Glomerular visceral epithelial cell (primary cell): ENCODE data around the gene GTF2A2.

Experiments used
- DNase-seq: peaks from one replicate; pipeline ENCODE4 v3.0.0-alpha.2; 2016; ENCODE audit errors: extremely low spot score

GTF2A2 gene

DNA sequence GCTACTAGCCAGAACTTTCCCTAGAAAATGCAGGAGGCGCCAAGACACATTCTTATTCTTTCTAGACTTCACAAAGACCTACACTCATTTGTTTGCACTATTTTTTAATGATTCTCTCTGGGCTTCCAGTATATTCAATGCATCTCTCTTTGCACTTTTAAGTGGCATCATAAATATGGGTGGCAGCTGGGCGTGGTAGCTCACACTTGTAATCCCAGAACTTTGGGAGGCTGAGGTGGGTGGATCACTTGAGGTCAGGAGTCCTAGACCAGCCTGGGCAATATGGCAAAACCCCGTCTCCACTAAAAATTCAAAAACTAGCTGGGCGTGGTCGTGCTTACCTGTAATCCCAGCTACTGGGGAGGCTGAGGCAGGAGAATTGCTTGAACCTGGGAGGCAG, 51.3 kb downstream of the GTF2A2 start:
- no peak for DNase-seq

DNA sequence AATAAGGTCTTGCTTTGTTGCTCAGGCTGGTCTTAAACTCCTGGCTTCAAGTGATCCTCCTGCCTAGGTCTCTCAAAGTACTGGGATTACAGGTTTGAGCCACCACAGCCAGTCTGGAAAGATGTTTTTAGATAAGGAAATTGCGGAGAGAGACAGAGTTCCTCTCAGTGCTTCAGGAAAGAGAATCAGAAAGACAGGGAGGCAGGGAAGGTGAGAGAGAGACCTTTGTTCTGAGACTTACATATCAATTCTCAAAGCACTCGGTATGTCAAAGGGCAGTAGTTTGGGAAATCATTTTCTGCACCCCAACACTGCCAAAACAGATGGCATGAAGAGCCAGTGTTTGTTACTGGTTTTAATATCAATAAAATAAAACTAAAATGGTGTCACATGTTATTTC, 58.9 kb downstream of the GTF2A2 start:
- no peak for DNase-seq

DNA sequence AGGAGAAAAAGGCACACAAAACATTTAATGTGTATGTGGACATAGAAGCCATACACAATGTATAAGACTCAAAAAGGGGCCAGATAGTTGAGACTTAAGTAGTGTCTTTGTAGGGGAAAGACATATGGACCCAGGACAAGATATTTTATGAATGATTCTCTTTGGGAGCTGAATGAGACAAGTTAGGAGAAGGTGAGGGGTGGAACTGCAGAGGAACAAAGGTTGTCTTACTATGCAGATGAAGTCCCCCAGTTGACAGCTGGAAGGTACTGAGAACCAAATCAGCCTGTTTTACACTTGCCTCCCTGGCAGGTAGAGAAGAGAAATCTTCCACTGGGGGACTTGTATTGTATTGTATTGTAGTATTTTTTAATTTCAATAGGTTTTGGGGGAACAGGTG, 60.7 kb downstream of the GTF2A2 start:
- DNase-seq: no peak

DNA sequence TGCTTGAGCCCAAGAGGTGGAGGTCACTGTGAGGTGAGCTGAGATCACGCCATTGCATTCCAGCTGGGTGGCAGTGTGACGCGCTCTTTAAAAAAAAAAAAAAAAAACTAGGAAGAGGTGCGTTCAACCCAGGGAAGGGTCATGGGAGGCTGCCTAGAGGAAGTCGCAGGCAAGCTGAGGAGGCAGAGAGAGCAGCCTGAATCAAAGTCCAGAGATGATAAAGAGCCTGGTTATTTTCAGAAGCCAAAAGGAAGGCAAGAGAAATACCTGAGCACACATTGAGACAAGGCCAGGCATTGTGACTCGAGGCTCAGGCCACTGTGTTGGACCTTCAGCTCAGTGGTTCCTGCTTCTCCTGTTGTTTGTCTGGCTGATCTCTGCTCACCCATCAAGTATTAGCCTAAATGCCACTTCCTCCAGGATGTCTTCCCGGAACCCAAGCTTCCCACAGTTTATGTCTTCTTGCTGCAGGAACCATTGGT, 61.8 kb downstream of the GTF2A2 start:
- DNase-seq: peak; percentile 67

DNA sequence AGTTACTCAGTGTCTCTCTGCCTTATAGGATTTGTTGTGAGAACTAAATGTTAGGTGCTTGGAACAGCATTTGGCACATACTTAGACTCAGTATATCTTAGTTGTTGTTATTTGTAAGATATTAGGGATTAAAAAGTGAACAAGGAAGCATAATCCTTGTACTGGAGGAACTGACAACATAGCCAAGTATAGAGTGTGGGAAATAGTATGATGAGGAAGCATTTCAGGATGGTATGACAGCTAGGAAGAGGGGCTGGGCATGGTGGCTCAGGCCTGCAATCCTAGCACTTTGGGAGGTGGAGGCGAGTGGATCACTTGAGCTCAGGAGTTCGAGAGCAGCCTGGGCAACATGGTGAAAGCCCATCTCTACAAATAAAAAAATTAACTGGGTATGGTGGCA, 62.3 kb downstream of the GTF2A2 start:
- DNase-seq: no peak

DNA sequence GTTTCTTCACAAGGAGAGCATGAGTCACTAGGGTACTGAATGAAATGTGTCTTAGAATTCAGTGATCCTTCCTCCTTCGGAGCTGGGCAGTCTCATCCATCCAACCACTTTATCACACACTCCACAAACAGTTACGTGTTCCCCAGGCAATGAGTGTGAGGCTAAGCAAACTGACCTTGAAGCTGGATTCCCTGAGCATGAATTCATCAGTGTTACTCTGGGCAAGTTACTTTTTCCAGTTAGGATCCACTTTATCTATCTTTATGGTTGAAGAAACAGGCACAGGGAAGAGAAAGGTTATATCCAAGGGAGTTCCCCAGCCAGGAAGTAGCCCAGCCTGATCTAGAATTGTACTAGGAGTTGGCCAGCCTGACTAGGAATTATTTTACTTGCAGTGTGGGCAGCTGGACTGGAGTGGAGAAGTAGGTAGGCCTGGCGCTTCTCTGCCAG, 62.8 kb downstream of the GTF2A2 start:
- DNase-seq: peak; percentile 93

DNA sequence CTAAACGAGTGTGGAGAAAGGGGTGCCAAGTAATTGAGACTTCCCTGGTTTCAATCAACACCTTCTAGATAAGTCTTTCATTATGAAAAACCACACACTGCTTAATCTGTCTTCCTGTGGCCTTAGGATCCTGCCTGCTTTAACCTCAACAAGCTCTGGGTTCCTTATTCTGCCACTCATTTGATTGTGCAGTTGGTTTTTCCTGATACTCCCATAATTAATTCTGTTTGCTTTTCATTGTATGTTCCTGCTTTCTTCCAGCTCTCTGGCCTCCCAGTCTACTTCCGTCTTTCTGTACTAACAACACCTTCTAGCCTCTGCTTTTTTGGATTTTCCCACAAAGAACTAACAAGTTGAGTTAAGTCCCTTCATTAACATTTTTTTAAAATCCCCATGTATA, 66.0 kb downstream of the GTF2A2 start:
- no peak for DNase-seq

DNA sequence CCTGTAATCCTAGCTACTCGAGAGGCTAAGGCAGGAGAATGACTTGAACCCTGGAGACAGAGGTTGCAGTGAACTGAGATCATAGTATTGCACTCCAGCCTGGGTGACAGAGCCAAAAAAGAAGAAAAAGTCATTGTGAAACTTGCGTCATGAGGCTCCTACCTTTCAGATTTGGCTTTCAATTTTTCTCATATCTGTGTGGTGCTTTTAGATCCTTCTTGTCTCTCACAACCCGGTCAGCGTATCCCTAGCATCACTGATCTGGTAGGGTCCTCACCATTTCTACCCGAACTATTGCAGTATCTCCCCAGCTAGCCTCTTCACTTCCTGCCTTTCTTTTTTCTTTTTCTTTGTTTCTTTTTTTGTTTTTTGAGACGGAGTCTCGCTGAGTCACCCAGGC, 67.3 kb downstream of the GTF2A2 start:
- DNase-seq: no peak
